B cell (primary cell): ENCODE measurements around the gene UTS2B. TPM values are rescaled to one million over a fixed set of nuclear protein-coding genes. Genes with fewer than 3 reads are reported as not detected.
A peak's percentile ranks its signal among the peaks of the same experiment; 100 is the strongest.

Experiments
- ATAC-seq: fragments of 200-7000 bp; cut with Tn5 transposase; one replicate; pipeline ENCODE4 v1.10.0; 2021; ENCODE audit warnings: low read depth, mild to moderate bottlenecking, moderate number of reproducible peaks, moderate library complexity
- CTCF ChIA-PET: fragments of 350-600 bp; sonication (Branson Sonifier 250); formaldehyde crosslinking; loops from one replicate; lab custom pipeline; 2021; ENCODE audit warnings: antibody characterized with exemption, inconsistent platforms; lab: Charles Lee
- POLR2A ChIA-PET: fragments of 350-600 bp; sonication (Branson Sonifier 250); formaldehyde crosslinking; loops from one replicate; lab custom pipeline; 2021; ENCODE audit warnings: antibody characterized with exemption; lab: Charles Lee
- DNase-seq: peaks from one replicate; pipeline ENCODE4 v3.0.0; 2013
- H2AFZ ChIP-seq: 2 replicates; pipeline ENCODE4 v1.6.1; 2012; ENCODE audit warnings: mild to moderate bottlenecking, low read depth, low read length; ENCODE audit not compliant: insufficient read depth, poor library complexity, severe bottlenecking
- H3K27ac ChIP-seq, 2 donors: 1 replicate in 1 of 2; 2 replicates in 1 of 2; pipeline ENCODE4 v1.5.1; 2012 to 2013; ENCODE audit warnings: low read length in 2 of 2, mild to moderate bottlenecking in 2 of 2, moderate library complexity in 1 of 2
- H3K27me3 ChIP-seq, 4 experiments: fragments of 200-600 bp in 1 of 4; sonication (generic) in 1 of 4; replicated peaks in 1 of 4; 1 replicate in 2 of 4; 2 replicates in 2 of 4; pipeline versions ENCODE4 v1.6.1 to v1.7.0; 2013 to 2016; ENCODE audit warnings: low read length in 3 of 4, mild to moderate bottlenecking in 2 of 4, mixed read lengths in 1 of 4, moderate library complexity in 1 of 4; ENCODE audit not compliant: insufficient read depth in 4 of 4, control insufficient read depth in 3 of 4; ENCODE audit errors: control extremely low read depth in 1 of 4
- H3K36me3 ChIP-seq, 2 experiments: replicated peaks in 1 of 2; 1 replicate in 1 of 2; 2 replicates in 1 of 2; pipeline versions ENCODE4 v1.6.1 to v1.7.1; 2013; ENCODE audit warnings: low read length in 1 of 2; ENCODE audit not compliant: insufficient read depth in 2 of 2, control insufficient read depth in 1 of 2; ENCODE audit errors: control extremely low read depth in 1 of 2, extremely low read depth in 1 of 2
- H3K4me1 ChIP-seq, 2 donors: fragments of 200-600 bp in 1 of 2; sonication (generic) in 1 of 2; 1 replicate in 1 of 2; 2 replicates in 1 of 2; pipeline versions ENCODE4 v1.5.1 to v1.6.1; 2013 to 2017; ENCODE audit warnings: low read length in 2 of 2; ENCODE audit not compliant: control insufficient read depth in 2 of 2, insufficient read depth in 2 of 2
- H3K4me2 ChIP-seq: replicated peaks from 2 replicates; pipeline ENCODE3; 2012; ENCODE audit warnings: mild to moderate bottlenecking, low read depth, low read length; ENCODE audit not compliant: poor library complexity, severe bottlenecking
- H3K4me3 ChIP-seq, 5 experiments: fragments of 200-600 bp in 1 of 5; sonication (generic) in 1 of 5; 1 replicate in 3 of 5; 2 replicates in 2 of 5; pipeline versions ENCODE4 v1.5.1 to v1.7.0; 2011 to 2016; ENCODE audit warnings: low read length in 4 of 5, mild to moderate bottlenecking in 4 of 5, low read depth in 2 of 5, control low read depth in 1 of 5, moderate library complexity in 1 of 5; ENCODE audit not compliant: insufficient read depth in 1 of 5; ENCODE audit errors: control extremely low read depth in 1 of 5, extremely low read depth in 1 of 5
- H3K79me2 ChIP-seq: fragments of 200-600 bp; sonication (generic); one replicate; pipeline ENCODE4 v1.6.0; 2016; ENCODE audit warnings: low read length; ENCODE audit not compliant: control insufficient read depth, insufficient read depth
- H3K9ac ChIP-seq: fragments of 200-600 bp; sonication (generic); 2 replicates; pipeline ENCODE4 v1.6.1; 2017; ENCODE audit warnings: mild to moderate bottlenecking, low read length, moderate library complexity
- H3K9me3 ChIP-seq, 3 donors: one replicate each; pipeline versions ENCODE4 v1.6.1 to v1.7.1; 2013; ENCODE audit warnings: low read length in 2 of 3; ENCODE audit not compliant: control insufficient read depth in 2 of 3, insufficient read depth in 1 of 3; ENCODE audit errors: control extremely low read depth in 1 of 3
- H4K20me1 ChIP-seq: 2 replicates; pipeline ENCODE4 v1.6.0; 2012; ENCODE audit warnings: mild to moderate bottlenecking, low read length; ENCODE audit not compliant: insufficient read depth, control insufficient read depth, poor library complexity, severe bottlenecking
- H3K27ac Mint-ChIP-seq: one replicate; pipeline ENCODE4 v1.8.0; 2021; ENCODE audit warnings: mixed read lengths
- H3K27me3 Mint-ChIP-seq: one replicate; pipeline ENCODE4 v1.8.0; 2021; ENCODE audit warnings: mixed read lengths
- H3K4me1 Mint-ChIP-seq: one replicate; pipeline ENCODE4 v1.8.0; 2021; ENCODE audit warnings: mixed read lengths
- H3K4me3 Mint-ChIP-seq: one replicate; pipeline ENCODE4 v1.8.0; 2021; ENCODE audit warnings: mixed read lengths
- H3K9me3 Mint-ChIP-seq: one replicate; pipeline ENCODE4 v1.8.0; 2022; ENCODE audit warnings: mixed read lengths; ENCODE audit not compliant: insufficient read depth
- CTCF ChIP-seq: fragments of 200-600 bp; IDR thresholded peaks from one replicate; pipeline ENCODE4 v1.8.0; 2022; ENCODE audit warnings: antibody characterized with exemption, mild to moderate bottlenecking
- EZH2 ChIP-seq: IDR thresholded peaks from 2 replicates; pipeline ENCODE4 v1.6.1; 2012; ENCODE audit warnings: borderline replicate concordance, low read depth, mild to moderate bottlenecking, moderate library complexity, low read length; ENCODE audit not compliant: insufficient read depth, poor library complexity, severe bottlenecking
- WGBS: methylation state at CpG from one replicate; pipeline ENCODE4 v1.1.5; 2013; ENCODE audit warnings: missing lambda C conversion rate; ENCODE audit not compliant: insufficient coverage; 5-methylcytosine and 5-hydroxymethylcytosine counted together
- intact Hi-C: fragments of 100-400 bp; cut with micrococcal nuclease; formaldehyde crosslinking; loops from one replicate; pipeline ENCODE4 v1.10.0; 2022
- polyA plus RNA-seq: library from polyadenylated mRNA; depleted of rRNA; stranded (reverse); fragments of >200 nt; gene quantifications from 2 replicates; pipeline ENCODE4 v1.2.3, GENCODE V29; 2012
- total RNA-seq, 2 donors: library from RNA; stranded (reverse); fragments of 120-200 nt in 1 of 2; gene quantifications; 1 replicate in 1 of 2; 2 replicates in 1 of 2; pipeline versions ENCODE4 v1.2.3 to v1.2.4, GENCODE V29; 2013 to 2022

The UTS2B gene
- total and polyA plus RNA-seq, 2 donors (not counting 1 experiment from before 2014, with no cell fraction given): 1.8 to 2.0 TPM

- intact Hi-C loops: loop anchor here (2.0 kb wide), 1 partner anchor 15 kb away; no protein-coding TSS in a partner anchor
- Histone ChIP-seq H4K20me1 (no peaks in the 10 kb centered on the region), H3K27me3 (no peaks in the 10 kb centered on the region), H3K4me3 (peak overlapping the region in 2 of 5 experiments; percentile 29 to 40), H3K79me2 (no peaks in the 10 kb centered on the region), H3K9ac (peak overlapping the region; percentile 40), H3K9me3 (peaks cover 0 to 4% (median 0%) of the 10 kb centered on the region in 3 donors), H2AFZ (peak overlapping the region; percentile 51), H3K27ac (peak overlapping the region; percentile 53 to 79), H3K4me2 (peak overlapping the region; percentile 72), H3K36me3 (no peaks in the 10 kb centered on the region), H3K4me1 (peaks cover 31 to 36% of the 10 kb centered on the region in 2 donors)
- POLR2A ChIA-PET: interaction anchor here (0.9 kb wide), 1 partner anchor 21 kb away, joined by 5 read pairs; no protein-coding TSS in a partner anchor
- DNase-seq (peak; percentile 64), ATAC-seq (peak; percentile 72)
- Mint-ChIP-seq H3K4me3 (peak overlapping the region; percentile 64), H3K4me1 (peaks cover 48% of the 10 kb centered on the region), H3K27me3 (no peaks in the 10 kb centered on the region), H3K27ac (peak overlapping the region; percentile 85), H3K9me3 (peaks cover 2% of the 10 kb centered on the region)
- no peak for TF ChIP-seq CTCF
- TF ChIP-seq EZH2: no peak
- WGBS: 0% methylated on average over 1 of the region's 5 CpGs
- CTCF ChIA-PET: interaction anchor here (0.7 to 1.1 kb wide), 3 partner anchors 20 to 658 kb away, joined by 3 to 4 read pairs (median 3); no protein-coding TSS in a partner anchor
Measured at GRCh38 chr3:191269289-191270085, 60.8 kb downstream of the UTS2B start.

DNA sequence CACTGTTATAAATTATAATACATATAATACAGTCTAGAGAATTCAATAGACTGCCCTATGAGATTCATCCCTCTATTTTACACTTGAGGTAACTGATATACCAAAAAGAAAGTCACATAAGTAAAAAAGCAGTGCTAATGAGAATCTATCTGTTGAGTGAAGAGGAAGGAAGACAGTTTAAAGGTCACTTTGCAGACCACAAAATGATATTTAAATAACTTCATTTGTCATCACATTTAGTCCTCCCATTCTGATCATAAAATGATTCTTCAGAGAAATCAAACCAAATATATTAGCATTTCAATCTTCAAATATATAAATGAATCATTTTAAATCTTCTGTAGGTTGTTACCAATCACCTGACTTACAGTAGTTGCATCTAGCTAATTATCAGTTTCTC is 61.6 kb downstream of the UTS2B start:
- H3K4me1 Mint-ChIP-seq: peaks cover 53% of the 10 kb centered on the region
- ChIA-PET CTCF (interaction anchor here (1.1 kb wide), 1 partner anchor 24 kb away, joined by 3 read pairs; no protein-coding TSS in a partner anchor), POLR2A (no interaction called here)
- Histone ChIP-seq H3K27me3 (no peaks in the 10 kb centered on the region), H3K9me3 (peaks cover 0 to 4% (median 0%) of the 10 kb centered on the region in 3 donors), H3K4me1 (peaks cover 31 to 43% of the 10 kb centered on the region in 2 donors), H2AFZ (no peak overlapping the region), H3K27ac (peak overlapping the region; percentile 53 to 79), H3K36me3 (no peaks in the 10 kb centered on the region), H3K4me3 (peak overlapping the region in 1 of 5 experiments; percentile 40), H3K9ac (peak overlapping the region; percentile 40), H3K79me2 (no peaks in the 10 kb centered on the region), H3K4me2 (peak overlapping the region; percentile 72), H4K20me1 (no peaks in the 10 kb centered on the region)
- intact Hi-C loops: loop anchor here (2.0 kb wide), 1 partner anchor 14 kb away; no protein-coding TSS in a partner anchor
- peak; percentile 26 for ATAC-seq
- H3K27me3 Mint-ChIP-seq: no peaks in the 10 kb centered on the region
- TF ChIP-seq EZH2 (no peak), CTCF (no peak)
- H3K27ac Mint-ChIP-seq: peak overlapping the region; percentile 85
- H3K4me3 Mint-ChIP-seq: peak overlapping the region; percentile 64
- H3K9me3 Mint-ChIP-seq: peaks cover 2% of the 10 kb centered on the region
- DNase-seq: no peak
